GM21423 (cell line): Measurements from ENCODE around the gene RAB36.

ENCODE experiments used
- ATAC-seq: cut with Tn5 transposase; IDR thresholded peaks from one replicate; pipeline ENCODE4 v1.9.1; 2021; ENCODE audit warnings: mild to moderate bottlenecking, moderate library complexity; ENCODE audit not compliant: unreplicated experiment

The RAB36 gene

GRCh38 chr22:23144932-23145877 lies at the start of gene RAB36:
TSS of gene RAB36 (plus strand) at chr22:23145477. CDS start at chr22:23146617, 1,140 bp downstream.
- no peak for ATAC-seq

- no peak for ATAC-seq
Observed at GRCh38 chr22:23095733-23096342, 49.4 kb upstream of the RAB36 start.

GRCh38 chr22:23097412-23098229 lies 47.7 kb upstream of the RAB36 start:
- no peak for ATAC-seq

GRCh38 chr22:23098230-23098705 lies 47.0 kb upstream of the RAB36 start:
- ATAC-seq, result no peak

GRCh38 chr22:23098718-23099530 lies 46.4 kb upstream of the RAB36 start:
- ATAC-seq, result no peak

- no peak for ATAC-seq
Observed at GRCh38 chr22:23099531-23099804, 45.8 kb upstream of the RAB36 start.

- no peak for ATAC-seq
Observed at GRCh38 chr22:23100124-23100801, 45.0 kb upstream of the RAB36 start.

GRCh38 chr22:23101524-23101923 lies 43.8 kb upstream of the RAB36 start:
- ATAC-seq, result no peak

- ATAC-seq, result no peak
Observed at GRCh38 chr22:23102002-23102655, 43.1 kb upstream of the RAB36 start.

- no peak for ATAC-seq
Observed at GRCh38 chr22:23102776-23103175, 42.5 kb upstream of the RAB36 start.

- no peak for ATAC-seq
Observed at GRCh38 chr22:23103199-23103954, 41.9 kb upstream of the RAB36 start.

GRCh38 chr22:23104187-23104971 lies 40.9 kb upstream of the RAB36 start:
- ATAC-seq, result no peak

- no peak for ATAC-seq
Observed at GRCh38 chr22:23105304-23105703, 40.0 kb upstream of the RAB36 start.

- no peak for ATAC-seq
Observed at GRCh38 chr22:23105919-23106318, 39.4 kb upstream of the RAB36 start.

GRCh38 chr22:23106344-23106743 lies 38.9 kb upstream of the RAB36 start:
- ATAC-seq, result no peak

GRCh38 chr22:23106906-23107367 lies 38.3 kb upstream of the RAB36 start:
- no peak for ATAC-seq

GRCh38 chr22:23107487-23108248 lies 37.6 kb upstream of the RAB36 start:
- no peak for ATAC-seq
